ENCODE data around the gene KRTAP10-5. TPM values are rescaled to one million over a fixed set of nuclear protein-coding genes. Genes with fewer than 3 reads are reported as not detected.

The KRTAP10-5 gene
- total RNA-seq, 1 donor from 2014 or later: not detected

DNA sequence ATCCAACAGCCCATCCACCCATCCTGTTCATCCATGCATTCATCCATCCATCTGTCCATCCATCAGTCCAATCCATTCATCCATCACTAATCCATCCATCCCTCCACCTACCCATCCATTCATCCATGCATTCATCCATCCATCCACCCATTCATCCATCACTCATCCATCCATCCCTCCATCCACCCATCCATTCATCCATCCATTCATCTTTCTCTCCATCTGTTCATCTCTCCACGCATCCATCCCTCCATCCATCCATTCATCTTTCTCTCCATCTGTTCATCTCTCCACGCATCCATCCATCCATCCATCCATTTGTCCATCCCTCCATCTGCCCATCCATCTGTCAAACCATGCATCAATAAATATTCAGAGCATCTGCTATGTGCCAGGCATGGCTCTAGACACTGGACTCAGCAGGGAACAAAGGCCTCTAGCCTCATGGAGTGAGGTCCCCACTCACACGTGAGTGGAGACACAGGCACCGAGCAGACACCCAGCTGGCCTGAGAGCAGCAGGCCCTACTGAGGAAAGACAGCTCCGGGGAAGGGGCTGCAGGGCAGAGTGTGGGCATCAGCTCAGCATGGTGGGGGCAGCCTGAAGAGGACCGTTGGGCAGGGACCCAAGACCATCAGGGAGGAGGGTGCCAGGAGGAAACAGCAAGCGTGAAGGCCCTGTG, 50.0 kb downstream of the KRTAP10-5 start:
- no peaks in the 10 kb centered on the region for H3K27me3 Mint-ChIP-seq (ENCODE audit: low read depth)
- H3K9me3 Mint-ChIP-seq: no peaks in the 10 kb centered on the region
- no peak overlapping the region for H3K4me3 Mint-ChIP-seq (ENCODE audit: low read depth)
- H3K36me3 Mint-ChIP-seq (ENCODE audit: low read depth): no peaks in the 10 kb centered on the region
- H3K4me1 Mint-ChIP-seq (ENCODE audit: low read depth): no peaks in the 10 kb centered on the region
- H3K27ac Mint-ChIP-seq: no peak overlapping the region
- intact Hi-C loops (cut with micrococcal nuclease): no loop called here
- DNase-seq (ENCODE audit: low spot score): no peak

DNA sequence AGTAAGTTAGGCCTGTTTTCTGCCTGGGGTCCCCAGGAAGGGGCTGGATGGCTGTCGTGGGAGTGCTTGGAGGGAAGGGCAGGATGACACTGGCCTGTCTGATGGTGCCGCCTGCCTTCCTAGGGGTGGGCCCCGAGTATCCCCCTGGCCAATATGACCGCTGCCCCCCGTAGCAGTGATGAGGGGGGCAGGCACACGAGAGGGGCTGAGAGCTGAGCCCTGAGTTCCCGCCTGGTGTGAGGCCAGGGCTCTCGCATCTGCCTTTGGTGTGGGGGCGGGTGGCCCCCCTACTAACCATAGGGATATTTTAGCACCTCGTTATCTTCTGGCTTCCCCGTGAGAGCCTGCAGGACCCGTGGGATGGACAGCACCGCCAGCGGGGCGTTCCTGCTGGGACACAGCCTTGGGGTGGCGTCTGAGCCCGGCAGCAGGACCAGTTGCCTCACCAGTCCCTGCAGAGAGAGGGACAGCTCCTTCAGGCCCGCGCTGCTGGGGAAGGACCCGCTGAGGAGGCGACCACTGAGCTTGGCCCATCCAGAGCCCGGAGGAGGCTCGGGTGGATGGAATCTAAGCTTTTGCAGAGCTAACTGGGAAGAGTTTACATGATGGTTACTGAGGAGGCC, 50.8 kb downstream of the KRTAP10-5 start:
- intact Hi-C loops (cut with micrococcal nuclease): no loop called here
- Mint-ChIP-seq H3K9me3 (no peaks in the 10 kb centered on the region), H3K36me3 (ENCODE audit: low read depth) (no peaks in the 10 kb centered on the region), H3K27me3 (ENCODE audit: low read depth) (no peaks in the 10 kb centered on the region), H3K27ac (no peak overlapping the region), H3K4me3 (ENCODE audit: low read depth) (no peak overlapping the region), H3K4me1 (ENCODE audit: low read depth) (no peaks in the 10 kb centered on the region)
- no peak for DNase-seq (ENCODE audit: low spot score)

Other genes with a start within 250 kb of the KRTAP10-5 start
- 13.8 and 15.2 TPM in 2 replicates for gene CFAP410, start 241.2 kb downstream of the KRTAP10-5 start, total RNA-seq
- 6.7 and 7.3 TPM in 2 replicates for gene TRPM2, start 227.0 kb downstream of the KRTAP10-5 start, total RNA-seq
- gene LRRC3, start 125.1 kb downstream of the KRTAP10-5 start, total RNA-seq: 2.2 and 2.3 TPM in 2 replicates
- gene KRTAP10-1, start 40.4 kb downstream of the KRTAP10-5 start, total RNA-seq: not detected in 2 replicates
- gene KRTAP10-2, start 29.1 kb downstream of the KRTAP10-5 start, total RNA-seq: not detected in 2 replicates
- gene KRTAP10-3, start 21.8 kb downstream of the KRTAP10-5 start, total RNA-seq: not detected in 2 replicates
- not detected in 2 replicates for gene KRTAP10-4, start 6.9 kb downstream of the KRTAP10-5 start, total RNA-seq
- gene KRTAP10-6, start 11.9 kb upstream of the KRTAP10-5 start, total RNA-seq: not detected in 2 replicates
- gene KRTAP10-7, start 20.0 kb upstream of the KRTAP10-5 start, total RNA-seq: not detected in 2 replicates
- not detected in 2 replicates for gene KRTAP10-8, start 31.5 kb upstream of the KRTAP10-5 start, total RNA-seq
- not detected in 2 replicates for gene KRTAP10-9, start 46.5 kb upstream of the KRTAP10-5 start, total RNA-seq
- gene KRTAP10-10, start 56.8 kb upstream of the KRTAP10-5 start, total RNA-seq: not detected in 2 replicates
- not detected in 2 replicates for gene KRTAP10-11, start 65.8 kb upstream of the KRTAP10-5 start, total RNA-seq
- gene KRTAP12-4, start 74.1 kb upstream of the KRTAP10-5 start, total RNA-seq: not detected in 2 replicates
- gene KRTAP12-3, start 77.3 kb upstream of the KRTAP10-5 start, total RNA-seq: not detected in 2 replicates
- not detected in 2 replicates for gene KRTAP12-2, start 86.3 kb upstream of the KRTAP10-5 start, total RNA-seq
- gene KRTAP12-1, start 101.6 kb upstream of the KRTAP10-5 start, total RNA-seq: not detected in 2 replicates
- gene KRTAP10-12, start 116.6 kb upstream of the KRTAP10-5 start, total RNA-seq: not detected in 2 replicates
- not detected in 2 replicates for gene TSPEAR, start 131.0 kb upstream of the KRTAP10-5 start, total RNA-seq
- gene UBE2G2, start 221.2 kb upstream of the KRTAP10-5 start, total RNA-seq: 118 and 119 TPM in 2 replicates
- gene SUMO3, start 237.5 kb upstream of the KRTAP10-5 start, total RNA-seq: 86.1 and 87.0 TPM in 2 replicates